IPS-11a (cell line): Measurements from ENCODE around the gene ZNF277.

ENCODE experiments used
- H3K4me3 ChIP-seq: one replicate; pipeline ENCODE4 v1.5.1; 2013; ENCODE audit warnings: low read depth, low read length, control low read depth

ZNF277 gene, protein sequence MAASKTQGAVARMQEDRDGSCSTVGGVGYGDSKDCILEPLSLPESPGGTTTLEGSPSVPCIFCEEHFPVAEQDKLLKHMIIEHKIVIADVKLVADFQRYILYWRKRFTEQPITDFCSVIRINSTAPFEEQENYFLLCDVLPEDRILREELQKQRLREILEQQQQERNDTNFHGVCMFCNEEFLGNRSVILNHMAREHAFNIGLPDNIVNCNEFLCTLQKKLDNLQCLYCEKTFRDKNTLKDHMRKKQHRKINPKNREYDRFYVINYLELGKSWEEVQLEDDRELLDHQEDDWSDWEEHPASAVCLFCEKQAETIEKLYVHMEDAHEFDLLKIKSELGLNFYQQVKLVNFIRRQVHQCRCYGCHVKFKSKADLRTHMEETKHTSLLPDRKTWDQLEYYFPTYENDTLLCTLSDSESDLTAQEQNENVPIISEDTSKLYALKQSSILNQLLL

DNA sequence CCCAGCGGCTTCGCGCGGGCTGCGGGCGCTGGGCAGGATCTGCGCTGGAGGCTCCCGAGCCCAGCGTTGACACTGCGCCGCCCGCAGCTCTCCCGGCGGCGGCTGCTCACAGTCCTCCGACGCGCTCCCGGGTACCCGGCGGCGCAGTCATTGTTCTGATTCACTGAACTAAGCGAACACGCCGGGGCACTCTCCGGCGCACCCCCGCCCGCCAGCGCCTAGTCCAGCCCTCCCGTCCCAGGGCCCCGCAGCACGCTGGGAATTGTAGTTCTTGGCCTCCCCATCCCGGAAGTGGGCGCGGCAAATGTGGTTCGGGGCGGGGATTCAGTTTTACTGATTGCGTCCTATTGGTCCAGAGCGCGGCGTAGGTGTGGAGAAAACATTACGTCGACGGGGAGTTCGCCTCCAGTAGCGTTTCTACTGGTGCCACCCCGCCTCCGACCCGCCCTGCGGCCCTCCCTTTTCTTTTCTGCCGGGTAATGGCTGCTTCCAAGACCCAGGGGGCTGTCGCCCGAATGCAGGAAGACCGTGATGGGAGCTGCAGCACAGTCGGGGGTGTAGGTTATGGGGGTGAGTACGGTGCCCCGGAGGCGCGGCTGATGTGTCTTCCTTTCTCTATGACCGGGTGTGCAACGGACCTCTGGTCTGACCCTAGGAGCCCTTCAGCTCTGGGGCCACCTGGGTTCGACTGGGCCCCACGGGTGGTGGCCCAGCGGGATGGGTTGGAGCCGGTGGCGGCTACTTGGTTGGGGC is at the start of gene ZNF277, which contains the start of gene DOCK4:
ZNF277 (plus strand) TSS at position 458 of the 753 bp plus-strand sequence; CDS start at position 480, 22 bp downstream.
DOCK4 (minus strand) TSS at position 162 of the 753 bp plus-strand sequence. CDS start 261 bp downstream, outside the sequence.
- peak within 1 kb of the TSS; percentile 85 for H3K4me3 ChIP-seq

DNA sequence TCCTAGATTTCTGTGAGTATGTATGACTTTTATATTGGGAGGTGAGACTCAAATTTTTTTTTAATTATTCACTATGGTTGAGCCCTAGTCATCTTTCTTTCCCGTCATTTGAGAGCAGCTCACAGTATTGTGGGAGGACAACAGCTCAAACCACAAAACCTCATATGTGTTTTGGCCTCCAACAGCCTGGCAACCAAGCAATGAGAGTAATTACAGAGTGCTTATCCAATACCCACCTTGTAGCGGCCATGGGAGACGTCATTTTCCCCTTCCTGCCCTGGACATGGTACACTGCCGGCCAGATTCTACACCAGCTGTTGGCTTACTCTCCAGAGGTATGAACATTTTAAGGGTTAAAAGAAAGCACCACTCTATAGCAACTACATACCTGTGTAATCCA is 49.4 kb upstream of the ZNF277 start:
- no peak overlapping the region for H3K4me3 ChIP-seq

DNA sequence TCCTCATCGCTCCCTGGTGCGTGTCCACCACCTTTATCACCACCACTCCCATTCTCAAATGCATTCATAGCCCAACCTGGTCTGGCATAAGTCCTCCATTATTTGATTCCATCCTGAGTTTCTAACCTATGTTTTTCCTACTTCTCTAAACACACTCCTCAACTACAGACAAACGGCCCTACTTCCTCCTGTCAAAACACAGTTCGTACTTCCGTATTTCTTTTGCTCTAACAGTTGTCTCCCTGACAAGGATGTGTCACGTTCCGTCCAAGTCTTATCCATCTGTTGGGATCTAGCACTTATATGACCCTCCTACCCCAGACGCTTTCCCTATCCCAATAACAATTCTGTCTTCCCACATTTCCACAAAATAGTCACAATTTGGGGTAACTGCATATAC is 47.1 kb upstream of the ZNF277 start:
- no peak overlapping the region for H3K4me3 ChIP-seq

DNA sequence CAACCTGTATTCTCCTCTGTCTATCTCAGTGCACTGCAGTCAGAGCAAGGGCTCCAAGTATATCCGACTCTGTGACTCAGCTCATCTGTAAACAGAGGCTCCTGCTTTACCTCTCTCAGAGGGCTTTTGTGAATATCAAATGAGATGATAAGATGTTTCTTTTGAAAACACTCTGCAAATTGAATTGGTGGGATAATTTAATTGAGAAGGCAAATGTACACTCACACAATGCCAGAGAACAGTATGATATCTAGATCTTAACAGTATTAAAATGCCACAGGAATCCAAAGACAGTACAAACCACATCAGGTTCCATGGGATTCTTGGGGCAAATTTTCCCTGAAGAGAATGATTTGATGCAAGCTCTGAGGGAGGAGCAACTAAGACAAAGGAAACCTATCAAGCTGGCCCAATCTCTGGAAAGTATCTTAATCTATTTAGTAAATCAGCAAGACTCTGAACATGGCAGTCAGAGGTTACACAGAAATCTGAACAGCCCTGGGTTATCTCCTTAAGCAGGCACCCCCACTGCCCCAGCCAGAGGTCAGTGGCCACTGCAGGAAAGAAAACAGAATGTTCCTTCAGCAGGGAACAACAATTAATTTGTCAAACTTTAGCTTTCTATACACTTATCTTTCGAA is 46.2 kb upstream of the ZNF277 start:
- no peak overlapping the region for H3K4me3 ChIP-seq

DNA sequence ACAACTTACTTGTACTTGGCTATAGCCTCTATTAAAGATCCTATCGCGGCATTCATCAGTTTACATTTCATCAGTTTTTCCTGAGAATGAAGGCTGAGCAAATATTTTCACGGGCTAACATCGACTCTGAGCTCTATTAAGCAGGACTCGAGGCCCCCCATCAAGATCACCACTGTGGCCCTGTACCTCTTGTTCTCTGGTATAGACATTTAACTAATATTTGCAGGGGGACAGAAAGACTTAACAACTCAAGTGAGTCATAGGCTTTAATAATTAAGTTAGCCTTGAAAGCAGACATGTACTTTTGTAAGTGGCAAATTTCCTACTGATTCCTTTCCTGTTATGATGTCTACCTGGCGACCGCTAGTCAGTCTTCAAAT is 45.7 kb upstream of the ZNF277 start:
- H3K4me3 ChIP-seq, result no peak overlapping the region

DNA sequence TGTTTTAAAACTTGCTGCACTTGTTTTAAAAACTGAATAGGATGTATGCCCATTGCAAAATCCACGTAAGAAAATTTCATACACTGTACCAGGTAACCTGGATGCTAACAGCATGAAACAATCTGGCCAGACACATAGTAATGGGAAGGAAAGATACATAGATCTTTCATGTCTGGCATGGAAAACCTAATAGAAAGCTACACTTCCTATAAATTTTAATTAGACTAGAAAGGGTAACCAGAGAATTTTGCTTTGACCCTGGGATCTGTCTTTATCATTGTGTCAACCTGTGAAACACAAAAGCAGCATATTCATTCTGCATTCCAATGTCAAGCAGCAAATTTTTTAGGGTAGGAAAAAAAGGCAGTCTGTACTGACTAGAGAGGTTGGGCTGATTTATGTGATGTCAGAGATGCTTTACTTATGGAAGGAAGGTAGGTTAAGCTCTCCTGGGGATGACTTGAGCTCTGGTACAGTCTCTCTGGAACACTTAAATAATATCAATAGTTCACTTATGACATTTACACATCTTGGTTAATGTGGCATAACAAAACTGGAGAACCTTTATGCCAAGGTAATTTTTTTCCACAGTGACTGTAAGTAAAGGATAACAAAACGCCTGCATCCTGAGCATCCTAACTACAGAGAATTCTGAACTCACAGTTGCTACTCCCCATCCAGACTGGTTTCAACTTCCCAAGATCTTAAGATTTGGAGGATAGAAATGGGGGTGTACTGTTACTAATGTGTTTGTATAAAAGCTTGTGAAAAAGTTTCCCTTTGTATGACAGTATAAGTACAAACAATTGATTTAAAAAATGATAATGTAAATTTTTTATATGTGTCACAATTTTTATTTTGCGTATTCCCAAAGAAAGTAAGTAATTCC is 45.0 kb upstream of the ZNF277 start:
- no peak overlapping the region for H3K4me3 ChIP-seq

DNA sequence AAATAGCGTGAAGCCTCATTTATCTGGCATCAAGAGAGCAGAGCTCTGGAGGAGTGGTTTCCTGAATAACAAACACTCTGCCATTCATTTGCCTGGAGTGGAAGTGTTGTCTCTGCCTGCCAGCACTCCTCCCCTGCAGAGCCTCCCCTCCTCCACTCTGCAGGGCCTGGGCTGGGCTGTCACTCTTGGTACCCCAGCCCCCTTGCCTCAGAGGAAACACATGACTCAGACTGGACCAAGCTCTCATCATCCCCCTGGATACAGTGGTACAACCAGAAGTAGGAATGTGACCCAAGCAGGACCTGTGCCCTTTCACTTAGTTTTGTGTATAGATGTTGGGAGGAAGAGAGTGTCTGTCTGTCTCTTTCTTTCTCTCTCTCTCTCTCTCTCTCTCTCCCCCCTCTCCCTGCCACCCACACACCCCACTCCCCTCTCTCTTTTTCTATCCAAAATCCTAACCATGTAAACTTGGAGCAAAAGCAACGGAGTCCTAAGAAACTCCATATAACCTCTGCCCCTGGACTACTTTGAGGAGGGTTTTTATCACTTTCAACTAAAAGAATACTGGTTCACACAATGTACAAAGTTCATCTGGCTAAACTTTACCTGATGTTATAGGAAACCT is 44.2 kb upstream of the ZNF277 start:
- no peak overlapping the region for H3K4me3 ChIP-seq

DNA sequence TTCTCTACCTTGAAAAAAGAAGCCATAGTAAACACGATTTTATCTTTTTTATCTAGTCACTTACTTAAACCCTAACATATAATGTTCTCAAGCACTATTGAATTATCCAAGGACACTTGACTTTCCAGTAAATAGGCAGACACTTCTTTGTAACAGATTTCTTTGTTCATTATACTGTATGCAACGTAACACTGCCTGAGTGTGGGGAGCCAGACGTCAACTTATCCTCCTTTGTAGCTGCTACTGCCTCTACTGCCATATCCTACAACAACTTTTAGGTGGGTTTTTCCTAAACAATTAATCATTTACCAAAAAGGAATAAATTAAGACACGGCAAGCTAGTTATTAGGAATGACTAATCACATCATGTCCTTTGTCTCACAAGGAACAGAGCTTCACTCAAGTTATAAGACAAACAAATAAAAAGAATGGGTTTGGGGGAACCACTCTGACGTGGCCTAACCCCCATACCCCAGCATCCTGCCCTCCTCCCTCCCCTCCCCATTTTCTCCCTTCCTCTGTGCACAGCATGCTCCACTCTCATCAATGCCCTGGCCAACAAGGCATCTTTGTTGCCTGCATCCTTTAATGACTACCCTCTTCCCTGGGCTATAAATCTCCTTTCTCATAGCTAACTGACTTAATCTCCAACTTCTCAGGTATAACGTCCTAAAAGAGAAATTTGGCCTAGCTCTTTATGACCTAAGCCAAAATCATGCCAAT is 43.5 kb upstream of the ZNF277 start:
- no peak overlapping the region for H3K4me3 ChIP-seq

DNA sequence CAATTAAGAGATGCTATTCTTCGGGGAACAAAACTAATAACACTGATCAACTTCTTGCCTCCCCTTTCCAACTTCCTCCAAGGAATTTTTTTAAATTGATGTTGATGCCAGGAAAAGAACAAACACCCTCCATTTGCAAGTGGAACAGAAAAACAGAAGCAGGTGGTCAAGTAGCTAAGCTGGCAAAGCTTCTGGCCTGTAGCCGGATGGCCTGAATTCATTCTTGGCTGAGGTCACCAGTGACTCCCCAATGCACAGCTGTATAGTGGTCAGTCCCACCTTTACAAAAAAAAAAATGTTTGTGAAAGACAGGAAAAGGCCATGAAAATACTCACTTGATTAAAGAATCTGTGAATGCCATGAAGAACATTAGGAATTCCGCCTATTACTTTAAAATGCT is 39.3 kb upstream of the ZNF277 start:
- no peak overlapping the region for H3K4me3 ChIP-seq

DNA sequence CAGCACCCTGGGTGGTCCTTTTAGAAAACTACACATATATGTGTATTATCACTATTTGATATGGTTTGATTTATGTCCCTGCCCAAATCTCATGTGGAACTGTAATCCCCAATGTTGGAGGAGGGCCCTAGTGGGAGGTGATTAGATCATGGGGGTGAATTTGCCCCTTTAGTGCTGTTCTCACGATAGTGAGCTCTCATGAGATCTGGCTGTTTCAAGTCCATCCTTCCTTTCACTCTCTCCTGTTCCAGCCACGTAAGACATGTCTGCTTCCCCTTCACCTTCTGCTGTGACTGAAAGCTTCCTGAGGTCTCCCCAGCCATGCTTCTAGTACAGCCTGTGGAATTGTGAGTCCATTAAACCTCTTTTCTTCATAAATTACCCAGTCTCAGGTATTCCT is 37.6 kb upstream of the ZNF277 start:
- no peak overlapping the region for H3K4me3 ChIP-seq

DNA sequence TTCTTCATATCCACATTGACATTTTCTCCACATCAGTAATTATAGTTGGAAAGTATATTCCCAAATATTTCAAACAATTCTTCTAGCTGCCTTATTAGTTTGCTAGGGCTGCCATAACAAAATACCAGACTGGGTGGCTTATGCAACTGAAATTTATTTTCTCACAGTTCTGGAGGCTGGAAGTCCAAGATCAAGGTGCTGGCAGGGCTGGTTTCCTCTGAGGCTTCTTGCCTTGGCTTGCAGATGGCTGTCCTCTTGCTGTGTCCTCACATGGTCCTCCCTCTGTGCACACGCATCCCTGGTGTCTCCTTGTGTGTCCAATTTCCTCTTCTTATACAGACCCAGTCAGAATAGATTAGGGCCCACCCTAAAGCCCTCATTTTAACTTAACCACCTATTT is 34.8 kb upstream of the ZNF277 start:
- H3K4me3 ChIP-seq, result no peak overlapping the region

DNA sequence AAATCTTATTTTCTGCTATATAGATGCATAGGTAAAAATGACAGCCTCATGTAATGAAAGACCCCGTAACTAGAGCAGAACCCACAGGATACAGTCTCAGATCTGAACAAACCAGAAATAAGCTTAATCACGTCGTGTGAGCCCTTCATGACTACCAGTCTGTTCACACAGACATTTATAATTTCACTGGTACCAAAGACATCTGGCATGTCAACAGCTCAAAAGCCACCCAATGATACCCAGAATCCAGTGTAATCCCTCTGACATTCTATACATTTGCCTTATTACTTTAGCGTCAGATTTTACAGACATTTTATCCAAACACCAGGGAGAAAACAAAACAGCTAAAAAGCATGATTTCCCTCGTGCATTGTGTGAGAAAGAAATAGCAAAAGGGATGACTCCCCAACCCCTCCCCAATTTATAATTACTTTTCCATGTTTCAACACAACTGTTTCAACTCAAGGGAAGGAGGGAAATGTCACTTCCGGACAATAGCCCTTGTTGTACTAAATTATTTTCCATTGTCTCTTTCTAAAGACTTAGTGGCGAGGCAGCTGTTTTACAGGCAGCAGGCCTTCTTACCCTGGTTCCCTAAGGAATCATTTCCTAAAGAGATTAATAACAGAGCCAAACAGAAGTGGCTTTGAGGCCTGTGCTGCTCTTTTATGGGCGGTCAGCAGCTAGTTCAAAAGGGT is 33.5 kb upstream of the ZNF277 start:
- no peak overlapping the region for H3K4me3 ChIP-seq

DNA sequence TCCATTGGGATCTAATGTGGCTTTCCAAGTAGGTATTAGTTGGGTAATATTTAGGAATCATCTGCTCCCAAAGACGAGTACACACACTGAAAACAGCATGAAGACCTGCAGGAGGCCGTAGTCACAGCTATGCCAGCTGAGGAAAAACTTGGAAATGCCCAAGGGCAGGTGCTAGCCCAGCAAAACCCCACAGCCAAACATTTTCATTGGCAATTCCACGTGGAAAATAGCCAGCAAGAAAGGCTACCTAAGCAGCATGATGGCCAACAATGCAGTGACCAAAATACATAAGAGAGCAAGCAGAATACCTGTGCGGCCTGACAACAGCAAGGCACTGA is 33.0 kb upstream of the ZNF277 start:
- no peak overlapping the region for H3K4me3 ChIP-seq

DNA sequence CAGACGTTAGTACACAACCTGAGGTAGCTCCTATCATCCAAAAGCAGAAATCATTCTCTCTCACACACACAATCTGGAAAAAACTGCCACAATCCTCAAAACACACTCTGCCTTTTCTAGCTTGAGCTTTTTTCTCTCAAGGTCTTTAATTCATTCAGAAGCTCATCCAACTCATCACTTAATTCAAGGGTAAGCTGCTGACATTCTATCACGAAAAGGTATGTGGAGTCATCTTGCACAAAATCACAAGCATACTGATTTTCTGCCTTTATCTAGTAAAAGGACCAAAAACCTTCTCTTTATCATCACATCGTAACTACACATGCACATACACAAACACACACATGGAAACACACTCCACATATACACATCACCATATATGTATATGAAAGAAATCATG is 32.3 kb upstream of the ZNF277 start:
- H3K4me3 ChIP-seq, result no peak overlapping the region

DNA sequence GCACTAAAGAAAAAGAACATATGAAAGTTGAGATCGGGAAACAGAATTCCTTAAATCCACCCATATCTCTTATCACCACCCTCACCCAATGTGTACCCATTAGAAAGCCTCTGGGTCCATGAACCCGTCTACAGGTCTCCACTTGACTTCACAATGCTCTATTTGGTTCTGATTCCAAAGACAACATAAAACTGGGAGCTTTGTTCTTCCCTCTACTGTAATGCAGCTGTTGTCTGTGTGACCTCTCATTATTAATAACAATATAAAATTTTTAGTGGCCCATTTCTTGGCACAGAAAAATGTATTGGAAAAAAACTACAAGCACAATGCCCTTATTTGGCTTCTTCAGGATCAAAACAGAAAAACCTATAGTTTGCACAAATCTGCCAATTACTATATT is 30.3 kb upstream of the ZNF277 start:
- H3K4me3 ChIP-seq, result no peak overlapping the region

DNA sequence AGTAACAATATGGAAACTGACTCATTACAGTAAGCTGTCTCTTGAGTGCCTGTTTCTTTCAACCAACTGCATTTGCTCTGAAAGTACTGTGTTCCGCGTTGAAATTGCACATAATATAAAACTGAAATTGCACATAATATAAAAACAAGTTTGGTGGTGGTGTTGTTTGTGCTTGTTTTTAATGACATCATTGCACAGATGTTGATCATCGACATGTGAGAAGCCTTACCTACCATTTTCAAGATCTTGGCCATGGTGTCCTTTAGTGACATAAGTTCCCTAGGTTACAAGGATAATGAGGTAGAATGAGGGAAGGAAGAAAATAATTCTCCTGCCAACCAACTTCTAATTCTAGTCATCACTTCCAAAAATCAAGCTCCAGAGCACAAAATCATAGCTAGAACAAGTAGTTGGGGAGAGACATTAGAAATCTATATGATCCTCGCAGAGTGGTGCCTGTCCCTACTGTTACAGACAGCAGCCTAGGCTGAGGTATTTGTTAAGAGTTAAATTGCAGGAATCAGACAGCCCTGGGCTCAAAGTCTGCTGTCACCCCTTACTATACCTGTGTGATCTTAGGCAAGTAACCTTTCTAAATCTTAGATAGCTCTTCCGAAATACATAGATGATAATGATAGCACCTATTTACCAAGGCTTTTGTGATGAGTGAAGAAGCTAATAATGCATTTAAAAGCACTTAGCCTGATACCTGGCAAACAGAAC is 29.6 kb upstream of the ZNF277 start:
- H3K4me3 ChIP-seq, result no peak overlapping the region

DNA sequence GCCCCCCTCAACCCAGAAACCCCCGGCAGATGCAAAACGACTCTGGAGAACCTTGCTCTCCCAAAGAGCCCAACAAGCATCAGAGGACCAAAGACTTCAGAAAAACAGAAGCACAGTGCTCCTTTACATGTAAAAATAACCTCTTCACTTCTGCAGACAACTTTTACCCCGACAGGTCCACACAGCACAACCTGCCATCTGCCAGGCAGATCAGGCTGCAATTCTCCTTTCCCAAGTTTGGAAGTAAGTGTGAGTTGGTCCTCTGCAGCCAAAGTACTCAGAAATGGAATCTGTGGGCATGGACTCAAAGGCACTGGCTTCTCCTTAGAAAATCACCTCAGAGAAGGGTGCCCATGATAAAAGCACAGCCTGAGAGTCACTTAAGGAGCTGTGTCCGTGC is 26.3 kb upstream of the ZNF277 start:
- no peak overlapping the region for H3K4me3 ChIP-seq

DNA sequence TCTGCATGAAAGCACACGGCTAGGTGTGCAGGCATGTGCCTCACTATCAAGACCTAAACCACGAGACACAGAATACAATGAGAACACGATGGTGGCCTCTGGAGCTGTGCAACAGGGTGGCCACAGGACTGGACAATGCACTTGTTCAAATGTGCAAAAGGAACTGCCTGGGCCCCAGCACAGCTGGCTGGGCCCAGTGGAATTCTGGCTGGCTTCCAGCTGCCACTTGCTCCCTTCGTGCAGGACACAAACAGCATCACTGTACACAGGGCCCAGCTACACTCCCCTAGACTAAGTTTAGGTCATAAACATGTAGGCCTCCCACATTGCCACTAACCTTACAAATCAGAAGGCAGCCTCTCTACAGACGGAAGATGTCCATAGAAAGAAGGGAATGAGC is 23.7 kb upstream of the ZNF277 start:
- H3K4me3 ChIP-seq, result no peak overlapping the region
